Large intestine (tissue), 3 donors: ENCODE measurements around the gene SQSTM1. TPM values are rescaled to one million over a fixed set of nuclear protein-coding genes. Genes with fewer than 3 reads are reported as not detected.
A peak's percentile ranks its signal among the peaks of the same experiment; 100 is the strongest.

Experiments
- DNase-seq, 2 donors: peaks; one replicate each; pipeline versions ENCODE4 v3.0.0 to v3.0.0-alpha.2; 2013
- H3K27ac ChIP-seq: one replicate; pipeline ENCODE4 v1.5.1; 2013; ENCODE audit warnings: low read length
- H3K27me3 ChIP-seq: 2 replicates; pipeline ENCODE4 v1.6.1; 2013; ENCODE audit warnings: low read length; ENCODE audit not compliant: control insufficient read depth, insufficient read depth
- H3K36me3 ChIP-seq: 2 replicates; pipeline ENCODE4 v1.6.1; 2013; ENCODE audit warnings: low read length; ENCODE audit not compliant: control insufficient read depth, insufficient read depth
- H3K4me1 ChIP-seq: one replicate; pipeline ENCODE4 v1.6.1; 2013; ENCODE audit warnings: low read length; ENCODE audit not compliant: control insufficient read depth, insufficient read depth
- H3K4me3 ChIP-seq: one replicate; pipeline ENCODE4 v1.5.1; 2013; ENCODE audit warnings: low read length
- H3K9me3 ChIP-seq: one replicate; pipeline ENCODE4 v1.6.1; 2013; ENCODE audit warnings: mild to moderate bottlenecking, low read depth, low read length, moderate library complexity; ENCODE audit not compliant: control insufficient read depth
- WGBS: methylation state at CpG from one replicate; pipeline ENCODE4 v1.1.5; 2013; ENCODE audit warnings: low lambda C conversion rate; ENCODE audit not compliant: insufficient coverage; 5-methylcytosine and 5-hydroxymethylcytosine counted together
- polyA plus RNA-seq: library from polyadenylated mRNA; unstranded; fragments of 120-200 nt; gene quantifications from one replicate; pipeline ENCODE4 v1.2.1, GENCODE V29; 2013

Gene SQSTM1
- polyA plus RNA-seq, 1 donor = 165 TPM

DNA sequence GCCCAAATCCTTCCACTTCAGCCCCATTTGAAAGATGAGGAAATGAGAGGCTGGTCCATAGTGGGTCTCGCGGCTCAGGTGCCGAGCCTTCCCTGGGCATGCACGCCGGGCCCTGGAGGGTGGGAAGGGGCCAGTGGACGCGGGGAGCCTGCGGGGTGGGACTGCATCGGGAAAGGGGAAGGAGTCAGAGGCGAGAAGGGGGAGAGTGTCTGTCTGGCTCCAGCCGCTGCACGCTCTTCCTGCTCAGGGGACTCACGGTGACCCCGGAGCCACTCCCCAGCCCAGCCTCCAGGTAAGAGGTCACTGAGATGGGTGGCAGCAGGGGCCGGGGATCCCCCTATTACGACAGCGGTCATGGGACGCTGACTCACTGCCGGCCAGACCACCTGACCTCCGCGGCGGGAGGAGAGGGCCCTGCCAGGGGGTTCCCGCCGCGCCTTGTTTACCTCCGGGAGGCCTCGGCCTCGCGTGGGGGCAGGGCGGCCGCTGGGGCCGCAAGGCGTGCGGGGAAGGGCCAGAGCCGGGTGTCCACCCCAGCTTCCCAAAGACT lies 1.9 kb upstream of the SQSTM1 start:
- WGBS = no CpG with 5 or more reads among the region's 35 CpGs
- H3K36me3 ChIP-seq = peaks cover 15% of the 10 kb centered on the region
- peaks cover 8% of the 10 kb centered on the region for H3K9me3 ChIP-seq
- H3K4me3 ChIP-seq = peak overlapping the region; percentile 43
- no peaks in the 10 kb centered on the region for H3K27me3 ChIP-seq
- H3K4me1 ChIP-seq = peaks cover 55% of the 10 kb centered on the region
- H3K27ac ChIP-seq = peak overlapping the region; percentile 86
- peak; percentile 98 to 99 for DNase-seq

DNA sequence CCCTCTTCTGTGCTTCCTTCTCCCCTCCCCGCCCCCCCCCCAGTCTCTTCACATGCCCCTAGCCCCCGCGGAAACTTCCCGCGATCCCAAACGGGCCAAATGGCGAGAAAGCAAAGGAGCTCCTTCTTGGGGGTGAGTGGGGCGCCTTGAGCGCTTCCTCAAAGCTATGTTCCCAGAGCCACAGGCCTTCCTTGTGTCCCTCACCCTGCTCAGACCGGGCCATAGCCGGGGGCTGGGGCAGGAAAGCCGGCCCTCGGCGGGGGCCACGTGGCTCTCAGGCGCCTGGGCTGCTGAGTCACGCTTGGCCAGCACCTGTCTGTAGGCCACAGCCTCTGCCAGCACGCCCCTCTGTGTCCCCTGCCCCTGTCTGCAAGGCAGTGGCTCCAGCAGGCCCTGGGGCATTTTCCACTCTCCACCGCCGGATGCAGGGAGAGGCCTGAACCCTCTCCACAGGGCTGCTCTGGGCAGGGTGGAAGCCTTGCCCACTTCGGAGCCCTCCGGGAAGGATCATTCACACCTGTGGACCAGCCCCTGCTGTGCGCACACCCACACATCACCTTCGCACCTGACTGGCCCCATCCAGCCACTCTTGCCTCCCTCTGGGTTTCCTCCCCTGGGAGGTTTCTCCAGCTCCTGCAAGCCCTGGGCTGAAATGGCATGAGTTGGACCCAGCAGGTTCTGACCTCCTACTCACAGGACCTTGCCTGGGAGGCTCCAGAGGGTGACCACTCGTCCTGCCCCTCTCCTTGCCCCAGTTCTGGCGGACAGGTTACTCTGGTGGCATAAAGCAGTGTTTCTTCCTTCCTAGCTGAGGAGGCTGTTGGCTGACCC lies 1.2 kb upstream of the SQSTM1 start:
- peak overlapping the region; percentile 8 for H3K4me3 ChIP-seq
- peaks cover 62% of the 10 kb centered on the region for H3K4me1 ChIP-seq
- no CpG with 5 or more reads among the region's 26 CpGs for WGBS
- DNase-seq = peak; percentile 54 to 82
- peaks cover 22% of the 10 kb centered on the region for H3K36me3 ChIP-seq
- peaks cover 11% of the 10 kb centered on the region for H3K9me3 ChIP-seq
- H3K27me3 ChIP-seq = no peaks in the 10 kb centered on the region
- peak overlapping the region; percentile 86 for H3K27ac ChIP-seq

DNA sequence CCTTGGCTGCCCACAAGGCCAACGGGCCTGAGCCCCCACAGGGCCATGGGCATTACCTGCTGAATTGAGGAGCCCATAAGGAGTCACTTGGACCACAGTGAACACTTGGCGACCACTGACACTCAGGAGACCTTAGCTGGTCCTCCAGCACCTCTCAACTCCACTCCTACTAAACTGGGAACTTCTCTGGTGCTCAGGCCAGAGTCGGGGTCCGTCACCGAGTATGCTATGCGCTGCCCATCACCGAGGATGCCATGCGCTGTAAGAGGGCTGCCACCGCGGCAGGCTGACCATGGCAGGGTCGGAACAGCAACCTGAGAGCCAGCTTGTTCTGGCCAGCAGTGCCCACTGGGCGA lies 600 bp upstream of the SQSTM1 start:
- no CpG with 5 or more reads among the region's 12 CpGs for WGBS
- peaks cover 28% of the 10 kb centered on the region for H3K36me3 ChIP-seq
- H3K4me3 ChIP-seq = peak overlapping the region; percentile 94
- peaks cover 67% of the 10 kb centered on the region for H3K4me1 ChIP-seq
- H3K27ac ChIP-seq = peak overlapping the region; percentile 86
- H3K27me3 ChIP-seq = no peaks in the 10 kb centered on the region
- no peak for DNase-seq
- H3K9me3 ChIP-seq = peaks cover 11% of the 10 kb centered on the region

DNA sequence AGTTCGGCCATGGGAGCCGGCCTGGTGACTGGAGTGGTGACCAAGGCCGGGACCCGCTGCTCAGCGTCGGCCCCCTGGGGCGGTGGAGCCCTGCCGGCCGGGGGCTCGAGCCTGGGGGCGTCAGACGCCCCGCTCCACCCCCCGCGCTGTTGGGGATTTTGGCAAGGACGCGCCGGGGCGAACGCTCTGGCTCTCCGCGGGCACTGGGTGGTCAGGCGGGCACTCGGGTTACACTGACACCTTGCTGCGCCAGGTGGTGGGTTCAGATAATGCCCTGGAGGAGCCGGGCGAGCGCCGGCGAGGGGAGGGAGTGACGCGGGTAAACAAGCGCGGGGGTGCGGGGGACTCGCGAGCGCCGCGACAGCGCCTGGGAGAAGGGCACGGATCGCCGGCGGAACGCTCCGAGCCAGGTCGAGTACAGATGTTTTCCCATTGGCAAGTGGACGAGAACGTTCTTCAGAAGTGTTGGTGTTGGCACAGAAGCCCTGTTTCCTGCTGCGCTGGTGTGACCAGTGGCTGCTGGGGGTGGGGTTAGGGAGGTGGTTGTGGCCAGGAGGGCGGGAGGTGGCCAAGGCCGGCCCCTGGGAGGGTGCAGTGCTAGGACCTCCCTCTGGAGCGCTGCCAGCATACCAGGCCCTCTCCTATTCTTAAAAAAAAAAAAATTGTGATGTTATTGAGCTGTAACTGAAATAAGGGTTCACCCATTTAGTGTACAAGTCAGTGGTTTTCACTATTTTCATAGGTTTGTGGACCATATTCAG lies 773 bp downstream of the SQSTM1 start:
- Histone ChIP-seq H3K9me3 (peaks cover 11% of the 10 kb centered on the region), H3K27me3 (no peaks in the 10 kb centered on the region), H3K27ac (peak overlapping the region; percentile 86), H3K36me3 (peaks cover 41% of the 10 kb centered on the region), H3K4me1 (peaks cover 77% of the 10 kb centered on the region), H3K4me3 (peak overlapping the region; percentile 94)
- WGBS = no CpG with 5 or more reads among the region's 54 CpGs
- peak; percentile 93 for DNase-seq

DNA sequence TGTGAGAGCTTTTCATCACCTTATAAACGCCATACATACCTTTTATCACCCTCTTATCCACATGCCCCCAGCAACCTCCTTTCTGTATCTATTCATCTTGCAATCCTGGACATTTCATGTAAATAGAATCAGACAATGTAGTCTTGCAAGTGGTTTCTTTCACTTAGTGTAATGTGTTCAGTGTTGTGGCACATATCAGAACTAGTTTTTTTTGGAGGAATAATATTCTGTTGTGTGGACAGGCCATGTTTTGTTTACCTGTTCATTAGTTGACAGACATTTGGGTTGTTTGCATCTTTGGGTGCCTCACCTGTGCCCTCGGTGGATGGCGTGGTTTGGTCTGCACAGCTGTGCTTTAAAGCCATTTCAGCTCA lies 1.3 kb downstream of the SQSTM1 start:
- no peak for DNase-seq
- H3K4me1 ChIP-seq = peaks cover 79% of the 10 kb centered on the region
- peak overlapping the region; percentile 94 for H3K4me3 ChIP-seq
- H3K9me3 ChIP-seq = peaks cover 11% of the 10 kb centered on the region
- peaks cover 46% of the 10 kb centered on the region for H3K36me3 ChIP-seq
- no CpG with 5 or more reads among the region's 3 CpGs for WGBS
- H3K27me3 ChIP-seq = no peaks in the 10 kb centered on the region
- no peak overlapping the region for H3K27ac ChIP-seq

DNA sequence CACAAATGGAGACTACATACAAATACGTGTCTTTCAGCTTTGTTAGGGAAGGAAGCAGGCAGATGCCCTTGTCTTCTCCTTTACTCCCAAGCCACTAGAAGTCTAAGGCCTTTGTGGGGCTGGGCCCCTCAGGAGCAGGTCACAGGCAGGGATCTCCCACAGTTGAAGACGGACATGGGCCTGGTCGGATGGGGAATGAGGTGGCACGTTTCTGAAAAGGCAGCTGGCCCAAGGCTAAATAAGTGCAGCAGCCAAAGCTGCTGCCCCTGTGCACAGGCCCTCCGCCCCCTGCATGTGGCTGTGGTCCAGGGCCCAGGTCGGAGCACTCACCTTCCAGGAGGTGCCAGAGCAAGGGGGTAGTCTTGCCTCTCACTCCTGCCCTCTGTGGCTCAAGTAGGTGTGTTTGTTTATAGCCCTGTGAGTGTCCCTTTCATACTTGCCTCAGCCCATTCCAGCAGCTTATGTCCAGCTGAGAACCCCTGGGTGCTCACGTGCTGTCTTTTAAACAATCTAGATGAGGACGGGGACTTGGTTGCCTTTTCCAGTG lies 1.8 kb downstream of the SQSTM1 start:
- WGBS = no CpG with 5 or more reads among the region's 8 CpGs
- peaks cover 80% of the 10 kb centered on the region for H3K4me1 ChIP-seq
- DNase-seq = no peak
- H3K4me3 ChIP-seq = peak overlapping the region; percentile 94
- no peaks in the 10 kb centered on the region for H3K27me3 ChIP-seq
- peaks cover 47% of the 10 kb centered on the region for H3K36me3 ChIP-seq
- H3K9me3 ChIP-seq = peaks cover 11% of the 10 kb centered on the region
- H3K27ac ChIP-seq = no peak overlapping the region

DNA sequence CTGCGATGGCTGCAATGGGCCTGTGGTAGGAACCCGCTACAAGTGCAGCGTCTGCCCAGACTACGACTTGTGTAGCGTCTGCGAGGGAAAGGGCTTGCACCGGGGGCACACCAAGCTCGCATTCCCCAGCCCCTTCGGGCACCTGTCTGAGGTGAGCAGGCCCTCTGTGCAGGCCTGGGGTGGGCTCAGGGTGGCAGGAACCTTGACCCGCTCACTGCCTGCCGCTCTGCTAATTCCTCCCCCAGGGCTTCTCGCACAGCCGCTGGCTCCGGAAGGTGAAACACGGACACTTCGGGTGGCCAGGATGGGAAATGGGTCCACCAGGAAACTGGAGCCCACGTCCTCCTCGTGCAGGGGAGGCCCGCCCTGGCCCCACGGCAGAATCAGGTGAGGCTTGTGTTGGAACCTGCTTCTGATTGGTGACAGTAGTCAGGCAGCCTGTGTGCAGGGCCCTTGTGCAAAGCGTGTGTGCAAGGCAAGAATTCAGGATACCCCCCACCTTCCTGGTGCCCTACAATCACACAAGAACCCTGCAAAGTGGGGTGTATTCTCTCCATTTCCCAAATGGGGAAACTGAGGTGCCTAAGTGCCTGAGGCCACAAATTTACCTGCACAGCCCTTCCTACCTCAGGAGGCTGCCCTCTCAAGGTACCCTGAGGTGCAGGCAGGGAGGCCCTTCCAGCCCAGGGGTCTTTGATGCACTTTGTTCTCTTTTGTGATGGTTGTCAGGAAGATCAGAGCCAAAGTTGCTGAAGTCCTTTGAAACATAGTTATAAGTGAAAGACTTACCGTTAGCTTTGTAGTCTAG lies 3.4 kb downstream of the SQSTM1 start:
- Histone ChIP-seq H3K9me3 (peaks cover 9% of the 10 kb centered on the region), H3K4me3 (no peak overlapping the region), H3K4me1 (peaks cover 71% of the 10 kb centered on the region), H3K36me3 (peaks cover 61% of the 10 kb centered on the region), H3K27me3 (no peaks in the 10 kb centered on the region), H3K27ac (no peak overlapping the region)
- DNase-seq = no peak
- WGBS = no CpG with 5 or more reads among the region's 22 CpGs

DNA sequence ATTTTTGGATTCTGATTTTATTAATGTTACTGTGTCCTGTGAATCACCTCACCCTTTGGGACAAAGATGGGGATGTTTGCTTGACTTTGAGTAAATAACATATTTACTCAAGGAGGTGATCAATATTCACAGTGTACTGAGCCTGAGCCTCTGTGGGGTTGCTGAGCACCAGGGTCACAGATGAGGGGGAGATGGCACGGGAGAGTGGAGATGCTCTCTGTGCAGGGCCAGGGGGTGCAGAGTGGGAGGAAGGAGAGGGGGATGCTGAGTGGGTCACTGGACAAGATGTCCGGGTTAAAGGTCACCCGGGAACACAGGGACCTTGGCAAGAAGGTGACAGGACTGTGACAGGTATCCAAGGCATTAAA lies 4.0 kb downstream of the SQSTM1 start:
- peaks cover 6% of the 10 kb centered on the region for H3K9me3 ChIP-seq
- WGBS = no CpG with 5 or more reads among the region's 3 CpGs
- H3K27me3 ChIP-seq = no peaks in the 10 kb centered on the region
- H3K27ac ChIP-seq = no peak overlapping the region
- H3K36me3 ChIP-seq = peaks cover 65% of the 10 kb centered on the region
- H3K4me3 ChIP-seq = no peak overlapping the region
- no peak for DNase-seq
- H3K4me1 ChIP-seq = peaks cover 65% of the 10 kb centered on the region

DNA sequence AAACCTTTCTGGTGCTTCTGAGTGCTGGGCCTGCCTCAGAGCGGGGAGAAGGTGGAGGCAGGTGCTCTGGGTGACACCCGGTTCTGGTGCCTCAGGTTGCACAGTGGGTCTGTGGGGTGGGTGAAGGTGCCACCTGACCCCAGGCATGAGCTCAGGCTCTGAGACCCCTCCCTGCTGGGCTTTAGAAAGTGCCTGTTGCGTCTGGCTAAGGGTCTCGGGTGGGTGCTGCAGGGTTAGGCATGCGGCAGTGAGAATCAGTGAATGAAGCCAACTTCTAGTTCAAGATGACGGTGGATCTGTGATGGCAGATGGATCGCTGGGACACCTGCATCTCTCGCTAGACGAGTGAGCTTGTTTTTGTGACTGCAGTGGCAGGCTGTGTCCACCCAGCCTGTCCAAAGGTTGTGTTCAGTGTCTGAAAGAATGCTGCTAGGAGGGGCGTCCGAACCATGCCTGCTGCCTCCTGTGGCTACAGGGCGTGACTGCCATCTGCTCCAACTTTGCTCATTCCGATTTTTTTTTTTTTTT lies 5.0 kb downstream of the SQSTM1 start:
- peaks cover 6% of the 10 kb centered on the region for H3K9me3 ChIP-seq
- peaks cover 57% of the 10 kb centered on the region for H3K4me1 ChIP-seq
- H3K27ac ChIP-seq = peak overlapping the region; percentile 63
- WGBS = 60% methylated on average over 1 of the region's 13 CpGs
- H3K36me3 ChIP-seq = peaks cover 74% of the 10 kb centered on the region
- peak; percentile 76 to 86 for DNase-seq
- H3K27me3 ChIP-seq = no peaks in the 10 kb centered on the region
- H3K4me3 ChIP-seq = no peak overlapping the region
